NCI-H460 (cell line): ENCODE measurements around the gene SPIC. TPM values are rescaled to one million over a fixed set of nuclear protein-coding genes. Genes with fewer than 3 reads are reported as not detected.
"Not testable (repeated sequence)": the region's sequence is repeated elsewhere in the genome, so short reads cannot be mapped to it uniquely, and the experiment has no call there.

Experiments
- DNase-seq: peaks from one replicate; pipeline ENCODE4 v3.0.0-alpha.2; 2016; ENCODE audit warnings: low read depth; ENCODE audit errors: extremely low read depth
- polyA plus RNA-seq: library from polyadenylated mRNA; depleted of rRNA; stranded (reverse); fragments of >200 nt; gene quantifications from 2 replicates; pipeline ENCODE4 v1.2.3, GENCODE V29; 2014; cell fraction: nucleus; rRNA removed
- total RNA-seq: library from RNA; depleted of rRNA; stranded (reverse); fragments of >200 nt; shearing (Covaris generic); gene quantifications from 2 replicates; pipeline ENCODE4 v1.2.3, GENCODE V29; 2014; rRNA removed

Gene SPIC
- not detected in 2 replicates for total RNA-seq
- polyA plus RNA-seq, result not detected in 2 replicates

- no peak for DNase-seq
These were observed at the start of gene SPIC for GRCh38 chr12:101474711-101475386. TSS of gene SPIC (plus strand) at chr12:101475336. CDS start at chr12:101476905, 1,569 bp downstream.

GRCh38 chr12:101430456-101430855, 44.7 kb upstream of the SPIC start:
- no peak for DNase-seq

GRCh38 chr12:101436136-101436535, 39.0 kb upstream of the SPIC start:
- DNase-seq, result no peak

GRCh38 chr12:101439236-101439635, 35.9 kb upstream of the SPIC start:
- no peak for DNase-seq

- no peak for DNase-seq
These were observed 33.5 kb upstream of the SPIC start for GRCh38 chr12:101441461-101442224.

GRCh38 chr12:101455685-101456084, 19.5 kb upstream of the SPIC start:
- DNase-seq, result no peak

GRCh38 chr12:101459642-101460346, 15.3 kb upstream of the SPIC start:
- peak; percentile 77 for DNase-seq

GRCh38 chr12:101468948-101469347, 6.2 kb upstream of the SPIC start:
- DNase-seq, result no peak

GRCh38 chr12:101470939-101471338, 4.2 kb upstream of the SPIC start:
- no peak for DNase-seq

GRCh38 chr12:101471878-101472277, 3.3 kb upstream of the SPIC start:
- not testable (repeated sequence) for DNase-seq

- DNase-seq, result no peak
These were observed 888 bp upstream of the SPIC start for GRCh38 chr12:101474248-101474647.

- DNase-seq, result no peak
These were observed 692 bp downstream of the SPIC start for GRCh38 chr12:101475751-101476305.

GRCh38 chr12:101480849-101481248, 5.7 kb downstream of the SPIC start:
- no peak for DNase-seq

GRCh38 chr12:101485021-101485420, 9.9 kb downstream of the SPIC start:
- DNase-seq, result no peak

GRCh38 chr12:101488469-101488868, 13.3 kb downstream of the SPIC start:
- DNase-seq, result no peak

GRCh38 chr12:101490286-101490920, 15.3 kb downstream of the SPIC start:
- peak; percentile 42 for DNase-seq

GRCh38 chr12:101491329-101491728, 16.2 kb downstream of the SPIC start:
- no peak for DNase-seq

- no peak for DNase-seq
These were observed 18.4 kb downstream of the SPIC start for GRCh38 chr12:101493556-101493955.

- DNase-seq, result no peak
These were observed 23.1 kb downstream of the SPIC start for GRCh38 chr12:101498252-101498651.

GRCh38 chr12:101501410-101501995, 26.4 kb downstream of the SPIC start:
- DNase-seq, result no peak
